Hypothalamus (tissue), 51 donors: Measurements from ENCODE around the gene APLP2.
A peak's percentile ranks its signal among the peaks of the same experiment; 100 is the strongest.
"Not testable (repeated sequence)": the region's sequence is repeated elsewhere in the genome, so short reads cannot be mapped to it uniquely, and the experiment has no call there.

Experiments
- DNase-seq, 51 donors: peaks; one replicate each; lab custom pipeline; 2025; lab: John Stamatoyannopoulos, UW

APLP2 gene

GRCh38 chr11:130069659-130070108, at the start of gene APLP2:
Gene APLP2 (plus strand): TSS chr11:130069894. CDS start chr11:130069978, 84 bp downstream.
- DNase-seq, result peak; percentile 57 to 99 (median 97)

DNA sequence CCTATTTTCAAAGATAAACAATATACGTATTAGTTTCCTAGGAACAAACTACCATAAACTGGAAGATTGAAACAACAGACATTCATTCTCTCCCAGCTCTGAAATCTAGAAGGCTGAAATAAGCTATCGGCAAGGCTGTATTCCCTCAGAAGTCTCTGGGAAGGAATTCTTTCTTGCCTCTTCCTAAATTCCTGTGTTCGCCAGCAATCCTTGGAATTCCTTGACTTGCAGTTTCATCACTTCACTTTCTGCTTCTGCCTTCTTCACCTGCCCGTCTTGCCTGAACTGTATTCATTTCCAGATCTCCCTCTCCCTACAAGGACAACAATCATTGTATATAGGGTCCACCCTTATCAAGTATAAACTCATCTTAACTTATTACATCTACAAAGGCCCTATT, 49.4 kb upstream of the APLP2 start:
- DNase-seq, result no peak

DNA sequence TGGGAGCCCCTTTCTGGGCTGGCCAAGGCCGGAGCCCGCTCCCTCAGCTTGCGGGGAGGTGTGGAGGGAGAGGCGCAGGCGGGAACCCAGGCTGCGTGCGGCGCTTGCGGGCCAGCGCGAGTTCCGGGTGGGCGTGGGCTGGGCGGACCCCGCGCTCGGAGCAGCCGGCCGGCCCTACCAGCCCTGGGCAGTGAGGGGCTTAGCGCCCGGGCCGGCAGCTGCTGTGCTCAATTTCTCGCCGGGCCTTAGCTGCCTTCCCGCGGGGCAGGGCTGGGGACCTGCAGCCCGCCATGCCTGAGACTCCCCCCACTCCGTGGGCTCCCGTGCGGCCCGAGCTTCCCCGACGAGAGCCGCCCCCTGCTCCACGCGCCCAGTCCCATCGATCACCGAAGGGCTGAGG, 48.1 kb upstream of the APLP2 start:
- not testable (repeated sequence) for DNase-seq

DNA sequence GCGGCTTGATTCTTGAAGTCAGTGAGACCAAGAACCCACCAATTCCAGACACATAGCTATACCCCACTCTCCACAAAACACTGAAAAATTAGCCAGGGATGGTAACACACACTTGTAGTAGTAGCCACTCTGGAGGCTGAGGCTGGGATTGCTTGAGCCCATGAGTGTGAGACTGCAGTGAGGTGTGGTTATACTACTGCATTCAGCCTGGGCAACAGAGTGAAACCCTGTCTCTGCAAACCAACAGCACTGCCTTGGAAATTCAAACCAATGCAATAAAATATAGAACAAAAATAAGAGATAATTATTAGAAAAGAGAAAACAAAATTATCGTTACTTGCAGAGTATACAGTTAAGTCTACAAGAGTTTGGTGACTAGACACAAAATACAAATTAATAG, 46.9 kb upstream of the APLP2 start:
- DNase-seq, result no peak

- no peak for DNase-seq
Measured at GRCh38 chr11:130023204-130023603, 46.5 kb upstream of the APLP2 start.

DNA sequence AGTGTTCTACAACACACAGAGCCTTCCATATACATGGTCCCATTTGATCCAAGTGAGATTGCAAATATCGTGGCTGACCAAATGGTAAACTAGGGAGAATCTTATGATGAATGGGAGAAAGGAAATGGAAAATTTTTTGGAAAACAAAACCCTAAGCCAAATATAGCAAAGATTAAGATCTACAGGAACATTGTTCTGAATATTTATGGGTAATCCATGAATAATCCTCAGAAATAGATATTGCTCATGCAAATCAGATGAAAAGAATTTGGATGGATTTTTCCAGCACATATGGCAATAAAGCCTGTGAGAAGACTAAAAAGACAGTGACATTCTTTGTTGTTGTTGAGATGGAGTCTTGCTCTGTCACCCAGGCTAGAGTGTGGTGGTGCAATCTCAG, 45.3 kb upstream of the APLP2 start:
- no peak for DNase-seq

- DNase-seq, result no peak
Measured at GRCh38 chr11:130025371-130025770, 44.3 kb upstream of the APLP2 start.

DNA sequence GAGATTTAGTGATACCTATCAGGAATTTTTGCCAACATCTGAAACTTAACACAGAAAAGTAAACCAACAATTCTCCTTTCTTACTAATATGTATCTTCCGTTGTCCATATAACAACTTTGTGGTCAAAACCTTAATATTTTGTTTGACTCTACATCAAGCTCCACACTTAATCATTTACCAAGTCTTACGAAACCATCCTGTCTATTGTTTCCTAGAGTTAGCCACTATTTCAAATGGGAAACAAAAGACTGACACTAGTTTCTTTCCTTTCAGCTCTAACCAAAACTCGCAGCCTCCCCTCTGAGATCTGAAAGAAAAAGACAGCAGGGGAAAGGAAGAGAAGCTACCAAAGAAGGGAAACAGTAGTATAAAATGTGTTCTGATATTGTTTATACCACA, 40.6 kb upstream of the APLP2 start:
- no peak for DNase-seq

DNA sequence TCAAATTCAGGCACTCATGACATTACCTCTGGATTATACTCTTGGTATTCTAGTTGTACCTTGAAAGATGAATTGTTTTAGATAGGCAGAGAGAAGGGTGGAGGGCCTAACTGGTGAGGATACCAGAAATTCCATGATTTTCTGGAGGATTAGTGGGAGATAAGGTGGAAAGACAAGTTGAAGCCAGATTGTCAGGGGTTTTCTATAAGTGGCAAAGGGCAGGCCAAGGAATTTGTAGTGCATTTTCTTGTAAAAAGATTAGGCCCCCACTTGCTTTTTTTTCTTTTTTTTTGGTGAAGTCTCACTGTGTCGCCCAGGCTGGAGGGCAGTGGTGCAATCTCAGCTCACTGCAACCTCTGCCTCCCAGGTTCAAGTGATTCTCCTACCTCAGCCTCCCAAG, 38.6 kb upstream of the APLP2 start:
- no peak for DNase-seq

DNA sequence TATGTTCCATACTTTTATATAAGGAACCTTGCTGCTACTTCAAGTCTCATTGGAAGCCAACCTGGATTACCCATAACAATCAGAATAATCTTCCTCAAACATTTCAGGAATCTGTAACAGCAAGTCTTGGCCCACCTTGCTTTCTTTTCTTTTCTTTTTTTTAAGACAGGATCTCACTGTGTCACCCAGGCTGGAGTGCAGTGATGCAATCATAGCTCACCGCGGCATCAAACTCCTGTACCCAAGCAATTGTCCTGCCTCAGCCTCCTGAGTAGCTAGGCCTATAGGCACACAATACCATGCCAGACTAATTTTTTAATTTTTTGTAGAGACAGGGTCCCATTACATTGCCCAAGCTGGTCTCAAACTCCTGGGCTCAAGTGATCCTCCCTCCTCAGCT, 37.7 kb upstream of the APLP2 start:
- no peak for DNase-seq

- no peak for DNase-seq
Measured at GRCh38 chr11:130032931-130033330, 36.8 kb upstream of the APLP2 start.

DNA sequence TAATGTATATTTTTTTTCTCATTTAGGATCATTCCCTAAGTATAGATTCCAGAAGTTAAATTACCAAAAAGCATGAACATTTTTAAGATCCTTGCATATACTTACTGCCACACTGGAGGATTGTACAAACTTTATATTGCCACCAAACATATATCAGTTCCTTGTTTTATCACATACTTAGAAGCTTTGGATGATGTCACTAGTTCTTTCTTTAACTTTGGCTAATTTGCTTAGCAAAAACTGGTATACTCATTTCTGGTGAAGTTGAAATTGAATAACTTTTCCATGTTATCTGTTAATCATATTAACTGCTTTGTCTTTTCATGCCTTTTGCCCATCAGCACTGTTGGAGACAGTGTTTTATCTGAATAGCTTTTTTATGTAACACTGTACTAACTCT, 35.5 kb upstream of the APLP2 start:
- no peak for DNase-seq

DNA sequence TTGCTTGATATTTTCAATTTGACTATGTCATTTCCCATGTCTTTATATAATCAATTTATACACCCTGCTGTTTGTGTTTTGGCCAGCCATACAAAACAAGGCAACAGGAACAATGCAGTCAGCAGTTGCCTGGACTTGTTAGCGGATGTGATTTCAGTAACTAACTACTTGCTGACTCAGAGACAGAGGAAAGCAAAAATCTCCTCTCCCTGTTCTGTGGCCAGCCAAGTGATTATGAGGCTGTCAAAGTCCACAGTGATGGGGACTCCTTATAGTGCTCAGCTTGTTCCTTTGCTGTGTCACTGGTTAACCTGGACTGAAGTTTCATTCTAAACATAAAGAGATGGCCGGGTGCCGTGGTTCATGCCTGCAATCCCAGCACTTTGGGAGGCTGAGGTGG, 32.6 kb upstream of the APLP2 start:
- no peak for DNase-seq

- DNase-seq, result no peak
Measured at GRCh38 chr11:130037881-130038585, 31.7 kb upstream of the APLP2 start.

- no peak for DNase-seq
Measured at GRCh38 chr11:130040281-130040940, 29.3 kb upstream of the APLP2 start.

- no peak for DNase-seq
Measured at GRCh38 chr11:130042093-130042591, 27.6 kb upstream of the APLP2 start.

DNA sequence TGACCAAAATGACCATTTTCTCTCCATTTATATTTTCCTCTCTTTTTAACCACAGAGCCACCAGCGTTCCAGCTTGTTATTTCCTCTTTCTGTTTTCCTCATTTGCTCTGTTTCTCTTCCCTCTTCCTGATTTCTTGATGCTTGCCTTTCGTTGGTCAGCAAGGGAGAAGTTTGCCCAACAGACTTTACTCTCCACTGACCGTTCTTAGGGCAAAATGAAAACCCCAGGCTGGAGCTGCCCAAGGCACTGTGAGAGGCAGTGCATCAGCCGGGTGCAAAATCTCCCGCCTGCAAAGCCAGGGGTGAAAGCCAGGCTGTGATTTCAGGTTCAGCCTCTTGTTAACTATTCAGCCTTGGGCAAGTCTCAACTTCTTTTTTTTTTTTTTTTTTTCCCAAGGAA, 26.1 kb upstream of the APLP2 start:
- peak in 3 of 51 donors; percentile 2 to 18 (median 7) for DNase-seq

DNA sequence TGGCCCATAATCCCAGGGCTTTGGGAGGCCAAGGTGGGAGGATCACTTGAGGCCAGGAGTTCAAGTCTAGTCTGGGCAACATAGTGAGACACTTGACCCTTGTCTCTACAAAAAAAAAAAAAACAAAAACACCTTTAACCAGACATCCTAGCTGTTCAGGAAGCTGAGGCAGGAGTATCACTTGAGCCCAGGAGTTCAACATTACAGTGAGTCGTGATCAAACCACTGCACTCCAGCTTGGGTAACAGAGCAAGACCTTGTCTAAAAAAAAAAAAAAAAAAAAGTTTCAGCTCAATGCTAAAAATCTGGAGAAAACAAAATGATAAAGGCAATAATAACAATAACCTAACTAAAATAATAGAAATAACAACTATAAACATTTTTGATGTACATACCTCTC, 22.6 kb upstream of the APLP2 start:
- DNase-seq, result no peak

DNA sequence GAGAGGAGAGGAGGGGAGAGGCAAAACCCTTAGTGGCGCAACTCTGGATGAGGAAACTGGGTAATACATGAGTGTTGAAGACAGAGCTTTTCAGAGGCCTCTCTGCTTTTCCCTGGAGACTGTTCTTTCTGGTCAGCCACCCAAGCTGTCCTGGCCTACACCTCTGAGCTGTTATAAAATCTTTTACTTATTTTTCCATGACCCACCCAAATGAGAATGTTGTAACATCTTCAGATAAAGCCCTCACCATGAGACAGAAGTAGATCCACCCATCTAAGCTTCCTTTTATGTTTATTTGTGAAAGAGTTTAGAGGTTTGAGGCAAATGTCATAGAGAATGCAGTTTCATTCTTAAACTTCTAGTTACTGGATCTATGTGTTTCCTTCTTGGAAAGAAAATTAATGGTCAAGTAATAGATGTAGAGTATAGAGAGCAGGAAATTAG, 20.3 kb upstream of the APLP2 start:
- DNase-seq, result no peak

DNA sequence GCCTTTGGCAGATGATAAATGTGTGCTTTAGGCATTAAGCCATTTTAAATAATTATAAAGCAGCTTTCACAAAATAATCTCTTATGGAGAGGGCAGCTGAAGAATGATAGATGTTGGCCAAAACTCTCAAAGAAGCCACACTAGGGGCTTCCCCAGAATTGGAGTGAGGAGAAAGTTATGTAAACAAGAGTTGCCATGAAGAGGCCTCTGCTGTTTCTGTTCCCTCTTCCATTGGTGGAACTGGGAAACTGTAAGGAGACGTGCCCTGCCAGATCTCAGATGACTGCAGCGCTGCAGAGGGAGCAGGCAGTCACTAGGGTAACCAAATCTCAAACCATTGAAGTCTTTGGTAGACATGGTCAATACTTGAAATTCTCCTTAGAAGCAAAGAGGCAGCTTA, 19.4 kb upstream of the APLP2 start:
- DNase-seq, result peak in 1 of 51 donors; percentile 2

- no peak for DNase-seq
Measured at GRCh38 chr11:130051082-130051481, 18.6 kb upstream of the APLP2 start.

DNA sequence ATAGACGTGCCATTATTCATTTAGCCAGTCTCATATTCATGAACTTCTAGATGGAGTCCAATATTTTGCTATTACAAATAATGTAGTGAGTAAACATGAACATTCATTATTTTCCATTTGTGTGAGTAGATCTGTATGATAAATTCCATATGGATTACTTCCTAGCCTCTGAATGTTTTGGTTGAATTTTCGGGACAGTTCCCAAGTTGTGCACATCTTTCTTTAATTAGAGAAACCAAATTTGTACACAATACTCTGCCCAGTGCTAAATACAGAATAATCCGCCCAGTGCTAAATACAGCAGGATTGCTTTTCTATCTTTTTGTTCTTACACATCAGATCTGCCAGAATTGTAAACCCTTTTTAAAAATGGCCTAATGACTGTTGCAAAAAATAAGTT, 17.1 kb upstream of the APLP2 start:
- no peak for DNase-seq
